Peyer's patch (tissue), 4 donors: ENCODE measurements around the gene TNC.

ENCODE experiments used
- POLR2A ChIP-seq, 2 donors: fragments of 450-650 bp; IDR thresholded peaks; one replicate each; pipeline ENCODE4 v1.5.1; 2017; ENCODE audit warnings: antibody characterized with exemption in 2 of 2, mild to moderate bottlenecking in 2 of 2, moderate library complexity in 2 of 2
- TF ChIP-seq, protein P1 (sequence below), 6 experiments: fragments of 450-650 bp in 4 of 6; fragments of 200-600 bp in 2 of 6; sonication (generic) in 1 of 6; IDR thresholded peaks; one replicate each; pipeline ENCODE4 v1.5.1; 2017 to 2019; ENCODE audit warnings: antibody characterized with exemption in 6 of 6, mild to moderate bottlenecking in 3 of 6, moderate library complexity in 1 of 6

- TF ChIP-seq, protein P1, sequence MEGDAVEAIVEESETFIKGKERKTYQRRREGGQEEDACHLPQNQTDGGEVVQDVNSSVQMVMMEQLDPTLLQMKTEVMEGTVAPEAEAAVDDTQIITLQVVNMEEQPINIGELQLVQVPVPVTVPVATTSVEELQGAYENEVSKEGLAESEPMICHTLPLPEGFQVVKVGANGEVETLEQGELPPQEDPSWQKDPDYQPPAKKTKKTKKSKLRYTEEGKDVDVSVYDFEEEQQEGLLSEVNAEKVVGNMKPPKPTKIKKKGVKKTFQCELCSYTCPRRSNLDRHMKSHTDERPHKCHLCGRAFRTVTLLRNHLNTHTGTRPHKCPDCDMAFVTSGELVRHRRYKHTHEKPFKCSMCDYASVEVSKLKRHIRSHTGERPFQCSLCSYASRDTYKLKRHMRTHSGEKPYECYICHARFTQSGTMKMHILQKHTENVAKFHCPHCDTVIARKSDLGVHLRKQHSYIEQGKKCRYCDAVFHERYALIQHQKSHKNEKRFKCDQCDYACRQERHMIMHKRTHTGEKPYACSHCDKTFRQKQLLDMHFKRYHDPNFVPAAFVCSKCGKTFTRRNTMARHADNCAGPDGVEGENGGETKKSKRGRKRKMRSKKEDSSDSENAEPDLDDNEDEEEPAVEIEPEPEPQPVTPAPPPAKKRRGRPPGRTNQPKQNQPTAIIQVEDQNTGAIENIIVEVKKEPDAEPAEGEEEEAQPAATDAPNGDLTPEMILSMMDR (IDR thresholded peaks at IDR 0.05): no peak
- TF ChIP-seq POLR2A (IDR thresholded peaks at IDR 0.05): no peak
Measured at GRCh38 chr9:115086886-115087285, 31.1 kb downstream of the TNC start.
